Smooth muscle cell (in vitro differentiated cells): ENCODE results near the gene NEAT1. TPM values are rescaled to one million over a fixed set of nuclear protein-coding genes. Genes with fewer than 3 reads are reported as not detected.

ENCODE experiments used
- DNase-seq: peaks from one replicate; lab custom pipeline; 2025; ENCODE audit not compliant: unreplicated experiment; lab: John Stamatoyannopoulos, UW
- H2AFZ ChIP-seq: fragments of 200-600 bp; sonication (generic); 2 replicates; pipeline ENCODE4 v1.6.0; 2016; ENCODE audit warnings: antibody characterized with exemption, low read depth, mild to moderate bottlenecking
- H3F3A ChIP-seq: fragments of 200-600 bp; sonication (generic); 2 replicates; pipeline ENCODE4 v1.6.0; 2017; ENCODE audit warnings: antibody characterized with exemption, low read depth
- H3K27ac ChIP-seq: fragments of 200-600 bp; sonication (generic); 2 replicates; pipeline ENCODE4 v1.5.1; 2016; ENCODE audit warnings: low read depth, mild to moderate bottlenecking
- H3K27me3 ChIP-seq: fragments of 200-600 bp; sonication (generic); 2 replicates; pipeline ENCODE4 v1.6.1; 2016; ENCODE audit warnings: low read depth, mild to moderate bottlenecking
- H3K36me3 ChIP-seq: fragments of 200-600 bp; sonication (generic); 2 replicates; pipeline ENCODE4 v1.5.1; 2016; ENCODE audit warnings: low read depth
- H3K4me1 ChIP-seq: fragments of 200-600 bp; sonication (generic); 2 replicates; pipeline ENCODE4 v1.5.1; 2016; ENCODE audit warnings: low read depth
- H3K4me2 ChIP-seq: fragments of 200-600 bp; sonication (generic); 2 replicates; pipeline ENCODE4 v1.6.0; 2016; ENCODE audit warnings: mild to moderate bottlenecking
- H3K4me3 ChIP-seq: fragments of 200-600 bp; sonication (generic); 2 replicates; pipeline ENCODE4 v1.5.1; 2016; ENCODE audit warnings: mild to moderate bottlenecking
- H3K79me2 ChIP-seq: fragments of 200-600 bp; sonication (generic); 2 replicates; pipeline ENCODE4 v1.6.0; 2016; ENCODE audit warnings: low read depth, mild to moderate bottlenecking
- H3K9ac ChIP-seq: fragments of 200-600 bp; sonication (generic); 2 replicates; pipeline ENCODE4 v1.6.0; 2016; ENCODE audit warnings: low read depth
- H3K9me3 ChIP-seq: fragments of 200-600 bp; sonication (generic); replicated peaks from 2 replicates; pipeline ENCODE4 v1.5.1; 2016; ENCODE audit warnings: low read depth
- H4K20me1 ChIP-seq: fragments of 200-600 bp; sonication (generic); 2 replicates; pipeline ENCODE4 v1.6.0; 2016; ENCODE audit warnings: low read depth
- WGBS: methylation state at CpG from one replicate; pipeline ENCODE4 v1.1.7; 2016; ENCODE audit warnings: low lambda C conversion rate; 5-methylcytosine and 5-hydroxymethylcytosine counted together
- polyA plus RNA-seq: library from polyadenylated mRNA; unstranded; fragments of >200 nt; fragmentation: Nextera tagmentation; extraction: Ambion mirVana; gene quantifications from 2 replicates; pipeline ENCODE4 v1.2.1, GENCODE V29; 2016
- total RNA-seq: library from RNA; depleted of rRNA; stranded (reverse); fragments of >200 nt; gene quantifications from 2 replicates; pipeline ENCODE4 v1.2.3, GENCODE V29; 2014
- TF ChIP-seq, protein P1 (sequence below): fragments of 200-600 bp; sonication (generic); IDR thresholded peaks from 2 replicates; pipeline ENCODE4 v1.5.1; 2017; ENCODE audit warnings: borderline replicate concordance, mild to moderate bottlenecking, antibody characterized with exemption; ENCODE audit not compliant: insufficient read depth, poor library complexity, severe bottlenecking

The NEAT1 gene
- total and polyA plus RNA-seq, 2 experiments from 2014 or later, result 14.9 to 155 TPM

DNA sequence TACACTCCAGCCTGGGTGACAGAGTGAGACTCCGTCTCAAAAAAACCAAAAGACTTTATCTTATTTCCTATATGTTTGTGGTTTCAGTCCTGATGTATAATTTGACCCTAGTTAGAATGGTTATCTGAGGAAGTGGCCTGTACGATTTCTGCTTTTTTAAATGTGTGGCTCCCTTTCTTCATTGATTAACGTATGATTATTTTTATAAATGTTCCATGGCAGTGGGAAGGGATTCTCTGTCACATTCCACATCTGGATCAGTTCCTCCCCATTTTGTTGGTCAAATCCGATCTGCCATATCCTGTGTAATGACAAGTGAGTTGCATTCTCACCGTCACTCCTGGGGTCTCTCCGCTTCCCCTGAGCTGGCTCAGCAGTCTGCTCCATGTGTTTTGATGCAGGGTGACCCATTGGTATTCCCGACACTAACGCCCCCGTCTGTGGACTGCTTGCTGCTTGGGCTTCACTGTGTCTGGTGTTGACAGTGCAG lies 20.3 kb downstream of the NEAT1 start:
- Histone ChIP-seq H3K4me3 (no peak overlapping the region), H2AFZ (no peak overlapping the region), H3K4me1 (no peaks in the 10 kb centered on the region), H3K9ac (no peak overlapping the region), H3K9me3 (no peaks in the 10 kb centered on the region), H4K20me1 (peaks cover 96% of the 10 kb centered on the region), H3K27me3 (no peaks in the 10 kb centered on the region), H3K36me3 (no peaks in the 10 kb centered on the region), H3K79me2 (peaks cover 58% of the 10 kb centered on the region), H3K4me2 (no peak overlapping the region), H3K27ac (peak overlapping the region; percentile 56), H3F3A (peaks cover 83% of the 10 kb centered on the region)
- TF ChIP-seq, protein P1, sequence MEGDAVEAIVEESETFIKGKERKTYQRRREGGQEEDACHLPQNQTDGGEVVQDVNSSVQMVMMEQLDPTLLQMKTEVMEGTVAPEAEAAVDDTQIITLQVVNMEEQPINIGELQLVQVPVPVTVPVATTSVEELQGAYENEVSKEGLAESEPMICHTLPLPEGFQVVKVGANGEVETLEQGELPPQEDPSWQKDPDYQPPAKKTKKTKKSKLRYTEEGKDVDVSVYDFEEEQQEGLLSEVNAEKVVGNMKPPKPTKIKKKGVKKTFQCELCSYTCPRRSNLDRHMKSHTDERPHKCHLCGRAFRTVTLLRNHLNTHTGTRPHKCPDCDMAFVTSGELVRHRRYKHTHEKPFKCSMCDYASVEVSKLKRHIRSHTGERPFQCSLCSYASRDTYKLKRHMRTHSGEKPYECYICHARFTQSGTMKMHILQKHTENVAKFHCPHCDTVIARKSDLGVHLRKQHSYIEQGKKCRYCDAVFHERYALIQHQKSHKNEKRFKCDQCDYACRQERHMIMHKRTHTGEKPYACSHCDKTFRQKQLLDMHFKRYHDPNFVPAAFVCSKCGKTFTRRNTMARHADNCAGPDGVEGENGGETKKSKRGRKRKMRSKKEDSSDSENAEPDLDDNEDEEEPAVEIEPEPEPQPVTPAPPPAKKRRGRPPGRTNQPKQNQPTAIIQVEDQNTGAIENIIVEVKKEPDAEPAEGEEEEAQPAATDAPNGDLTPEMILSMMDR, result no peak
- DNase-seq, result no peak
- WGBS, result 87% methylated on average over 9 of the region's 9 CpGs

DNA sequence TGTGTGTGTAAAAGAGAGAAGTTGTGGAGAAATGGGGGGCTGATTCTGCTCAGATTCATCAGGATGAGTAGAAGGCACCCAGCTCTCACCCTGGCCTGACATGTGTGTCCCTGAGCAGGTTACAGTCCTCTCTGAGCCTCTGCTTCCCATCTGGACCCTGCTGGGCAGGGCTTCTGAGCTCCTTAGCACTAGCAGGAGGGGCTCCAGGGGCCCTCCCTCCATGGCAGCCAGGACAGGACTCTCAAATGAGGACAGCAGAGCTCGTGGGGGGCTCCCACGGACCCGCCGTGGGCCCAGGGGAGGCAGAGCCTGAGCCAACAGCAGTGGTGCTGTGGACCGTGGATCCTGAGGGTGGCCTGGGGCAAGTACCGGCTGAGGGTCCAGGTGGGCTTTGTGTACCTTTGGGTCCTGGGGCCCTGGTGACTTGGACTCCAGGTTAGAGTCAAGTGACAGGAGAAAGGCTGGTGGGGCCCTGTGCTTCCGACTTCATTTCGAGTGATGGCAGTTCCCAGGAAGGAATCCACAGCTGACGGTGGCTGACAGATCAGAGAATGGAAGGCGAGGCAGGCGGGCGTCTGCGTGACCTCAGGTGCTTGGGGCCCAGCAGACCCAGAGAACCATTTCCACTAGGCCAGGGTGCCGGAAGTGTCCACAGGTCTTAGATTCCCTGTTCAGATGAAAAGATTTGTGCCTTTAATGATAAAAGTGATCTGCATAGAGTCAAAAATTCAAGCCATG lies 21.9 kb downstream of the NEAT1 start:
- Histone ChIP-seq H3K79me2 (peaks cover 42% of the 10 kb centered on the region), H3F3A (peaks cover 71% of the 10 kb centered on the region), H4K20me1 (peaks cover 80% of the 10 kb centered on the region), H3K9ac (no peak overlapping the region), H3K4me3 (no peak overlapping the region), H3K9me3 (no peaks in the 10 kb centered on the region), H3K27ac (peak overlapping the region; percentile 56), H3K36me3 (no peaks in the 10 kb centered on the region), H2AFZ (no peak overlapping the region), H3K27me3 (no peaks in the 10 kb centered on the region), H3K4me1 (no peaks in the 10 kb centered on the region), H3K4me2 (no peak overlapping the region)
- no peak for DNase-seq
- 90% methylated on average over 14 of the region's 14 CpGs for WGBS
- TF ChIP-seq, protein P1, result no peak

DNA sequence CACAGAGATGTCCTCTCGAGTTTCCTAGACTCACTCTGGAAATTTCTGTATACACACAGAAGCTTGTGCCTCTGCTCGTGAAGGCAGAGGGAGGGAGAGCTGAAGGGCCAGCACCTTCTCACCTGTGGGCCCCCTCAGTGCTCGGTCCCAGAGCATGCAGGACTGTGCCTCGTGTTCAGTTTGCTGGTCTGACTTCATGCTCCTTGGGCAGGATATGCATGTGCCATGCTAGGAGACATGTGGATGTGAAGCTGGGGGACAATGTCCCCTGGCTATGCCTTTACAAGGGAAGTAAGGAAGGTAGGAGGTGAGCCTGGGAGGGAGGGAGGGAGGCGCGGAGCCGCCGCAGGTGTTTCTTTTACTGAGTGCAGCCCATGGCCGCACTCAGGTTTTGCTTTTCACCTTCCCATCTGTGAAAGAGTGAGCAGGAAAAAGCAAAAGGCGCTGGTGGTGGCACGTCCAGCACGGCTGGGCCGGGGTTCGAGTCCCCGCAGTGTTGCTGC lies 22.6 kb downstream of the NEAT1 start:
- no peak overlapping the region for H2AFZ ChIP-seq
- 95% methylated on average over 15 of the region's 15 CpGs for WGBS
- no peaks in the 10 kb centered on the region for H3K4me1 ChIP-seq
- peaks cover 66% of the 10 kb centered on the region for H3F3A ChIP-seq
- H4K20me1 ChIP-seq, result peaks cover 73% of the 10 kb centered on the region
- no peak for DNase-seq
- H3K27me3 ChIP-seq, result no peaks in the 10 kb centered on the region
- peaks cover 35% of the 10 kb centered on the region for H3K79me2 ChIP-seq
- H3K4me2 ChIP-seq, result no peak overlapping the region
- H3K9ac ChIP-seq, result no peak overlapping the region
- no peaks in the 10 kb centered on the region for H3K9me3 ChIP-seq
- TF ChIP-seq, protein P1, result no peak
- H3K27ac ChIP-seq, result peak overlapping the region; percentile 56
- no peaks in the 10 kb centered on the region for H3K36me3 ChIP-seq
- H3K4me3 ChIP-seq, result no peak overlapping the region
